IPS DF 6.9 (cell line): Measurements from ENCODE around the gene GRB7.
"Not testable (repeated sequence)": the region's sequence is repeated elsewhere in the genome, so short reads cannot be mapped to it uniquely, and the experiment has no call there.

Source experiments
- DNase-seq: peaks from one replicate; pipeline ENCODE4 v3.0.0-alpha.2; 2013; ENCODE audit warnings: low read depth, low spot score
- H3K27ac ChIP-seq: one replicate; pipeline ENCODE4 v1.5.1; 2013; ENCODE audit warnings: low read length, control low read depth
- H3K27me3 ChIP-seq: 2 replicates; pipeline ENCODE4 v1.6.1; 2013; ENCODE audit warnings: mild to moderate bottlenecking, low read length; ENCODE audit not compliant: control insufficient read depth, insufficient read depth
- H3K36me3 ChIP-seq: 2 replicates; pipeline ENCODE4 v1.6.1; 2013; ENCODE audit warnings: low read length; ENCODE audit not compliant: control insufficient read depth, insufficient read depth
- H3K4me1 ChIP-seq: 2 replicates; pipeline ENCODE4 v1.6.1; 2013; ENCODE audit warnings: low read length; ENCODE audit not compliant: control insufficient read depth, insufficient read depth
- H3K4me3 ChIP-seq: 2 replicates; pipeline ENCODE4 v1.5.1; 2013; ENCODE audit warnings: mild to moderate bottlenecking, low read length
- H3K9me3 ChIP-seq: 2 replicates; pipeline ENCODE4 v1.6.1; 2013; ENCODE audit warnings: low read length, inconsistent platforms; ENCODE audit not compliant: control insufficient read depth, insufficient read depth
- WGBS: extraction: QIAGEN DNeasy Blood & Tissue Kit; methylation state at CpG from one replicate; pipeline ENCODE4 v1.1.7; 2013; ENCODE audit warnings: mixed read lengths, missing lambda C conversion rate; ENCODE audit not compliant: insufficient read length, insufficient coverage; 5-methylcytosine and 5-hydroxymethylcytosine counted together

The GRB7 gene

DNA sequence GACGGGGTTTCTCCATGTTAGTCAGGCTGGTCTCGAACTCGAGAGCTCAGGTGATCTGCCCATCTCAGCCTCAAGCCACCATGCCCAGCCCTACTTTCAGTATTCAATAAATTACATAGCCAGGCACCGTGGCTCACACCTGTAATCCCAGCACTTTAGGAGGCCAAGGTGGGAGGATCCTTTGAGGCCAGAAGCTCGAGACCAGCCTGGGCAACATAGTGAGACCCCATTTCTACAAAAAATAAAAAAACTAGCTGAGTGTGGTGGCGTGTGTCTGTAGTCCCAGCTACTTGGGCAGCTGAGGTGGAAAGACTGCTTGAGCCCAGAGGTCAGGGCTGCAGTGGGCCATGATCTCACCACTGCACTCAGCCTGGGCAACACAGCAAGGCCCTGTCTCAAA is 15.6 kb upstream of the GRB7 start:
- H3K4me3 ChIP-seq, result no peak overlapping the region
- peaks cover 33% of the 10 kb centered on the region for H3K36me3 ChIP-seq
- H3K9me3 ChIP-seq, result no peaks in the 10 kb centered on the region
- H3K4me1 ChIP-seq, result 0 out of 2 replicates have a peak, but pooled peaks cover 1% of the 10 kb centered on the region
- no peaks in the 10 kb centered on the region for H3K27me3 ChIP-seq
- DNase-seq, result no peak
- no CpG with 5 or more reads among the region's 6 CpGs for WGBS
- H3K27ac ChIP-seq, result no peak overlapping the region

DNA sequence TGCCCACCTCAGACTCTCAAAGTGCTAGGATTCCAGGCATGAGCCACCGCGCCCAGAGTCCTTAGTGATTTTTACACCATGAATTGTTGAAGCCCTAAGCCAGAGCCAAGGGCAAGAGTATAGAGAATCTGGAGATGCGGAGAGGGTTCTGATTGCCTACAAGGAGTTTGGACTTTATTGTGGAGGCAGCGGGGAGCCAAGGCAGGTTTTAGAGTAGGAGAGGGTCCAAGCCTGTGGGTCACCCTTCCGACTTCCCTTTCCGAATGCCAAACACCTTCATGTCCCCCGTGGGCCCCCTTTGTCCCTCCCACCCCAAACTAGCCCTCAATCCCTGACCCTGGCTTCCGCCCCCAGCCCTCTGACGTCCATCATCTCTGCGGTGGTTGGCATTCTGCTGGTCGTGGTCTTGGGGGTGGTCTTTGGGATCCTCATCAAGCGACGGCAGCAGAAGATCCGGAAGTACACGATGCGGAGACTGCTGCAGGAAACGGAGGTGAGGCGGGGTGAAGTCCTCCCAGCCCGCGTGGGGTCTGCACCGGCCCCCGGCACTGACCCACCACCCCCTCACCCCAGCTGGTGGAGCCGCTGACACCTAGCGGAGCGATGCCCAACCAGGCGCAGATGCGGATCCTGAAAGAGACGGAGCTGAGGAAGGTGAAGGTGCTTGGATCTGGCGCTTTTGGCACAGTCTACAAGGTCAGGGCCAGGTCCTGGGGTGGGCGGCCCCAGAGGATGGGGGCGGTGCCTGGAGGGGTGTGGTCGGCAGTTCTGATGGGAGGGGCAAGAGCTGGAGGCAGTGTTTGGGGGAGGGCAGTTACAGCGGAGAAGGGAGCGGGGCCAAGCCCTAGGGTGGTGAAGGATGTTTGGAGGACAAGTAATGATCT is 14.5 kb upstream of the GRB7 start:
- Histone ChIP-seq H3K4me3 (no peak overlapping the region), H3K27ac (no peak overlapping the region), H3K27me3 (no peaks in the 10 kb centered on the region), H3K9me3 (no peaks in the 10 kb centered on the region; the same call in 1 of the 2 replicates), H3K36me3 (peaks cover 41% of the 10 kb centered on the region), H3K4me1 (0 out of 2 replicates have a peak, but pooled peaks cover 1% of the 10 kb centered on the region)
- no CpG with 5 or more reads among the region's 34 CpGs for WGBS
- no peak for DNase-seq

DNA sequence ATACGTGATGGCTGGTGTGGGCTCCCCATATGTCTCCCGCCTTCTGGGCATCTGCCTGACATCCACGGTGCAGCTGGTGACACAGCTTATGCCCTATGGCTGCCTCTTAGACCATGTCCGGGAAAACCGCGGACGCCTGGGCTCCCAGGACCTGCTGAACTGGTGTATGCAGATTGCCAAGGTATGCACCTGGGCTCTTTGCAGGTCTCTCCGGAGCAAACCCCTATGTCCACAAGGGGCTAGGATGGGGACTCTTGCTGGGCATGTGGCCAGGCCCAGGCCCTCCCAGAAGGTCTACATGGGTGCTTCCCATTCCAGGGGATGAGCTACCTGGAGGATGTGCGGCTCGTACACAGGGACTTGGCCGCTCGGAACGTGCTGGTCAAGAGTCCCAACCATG is 13.0 kb upstream of the GRB7 start:
- H3K36me3 ChIP-seq, result peaks cover 39% of the 10 kb centered on the region

DNA sequence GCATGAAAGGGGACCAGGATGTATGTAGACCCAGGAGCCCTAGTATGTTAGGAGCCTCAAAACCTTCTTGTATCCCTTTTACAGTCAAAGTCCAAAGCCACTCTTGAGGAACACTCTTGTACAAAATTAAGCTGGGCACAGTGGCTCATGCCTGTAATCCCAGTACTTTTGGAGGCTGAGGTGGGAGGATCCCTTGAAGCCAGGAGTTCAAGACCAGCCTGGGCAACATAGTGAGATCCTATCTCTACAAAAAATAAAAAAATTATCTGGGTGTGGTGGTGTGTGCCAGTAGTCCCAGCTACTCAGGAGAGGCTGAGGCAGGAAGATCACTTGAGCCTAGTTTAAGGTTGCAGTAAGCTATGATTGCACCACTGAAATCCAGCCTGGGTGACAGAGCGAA is 11.8 kb upstream of the GRB7 start:
- H3K4me3 ChIP-seq, result not testable (repeated sequence)

More for the DNA sequence above, 13.0 kb upstream of the GRB7 start:
- H3K27ac ChIP-seq, result no peak overlapping the region
- no peak overlapping the region for H3K4me3 ChIP-seq
- no peaks in the 10 kb centered on the region for H3K27me3 ChIP-seq
- no peak for DNase-seq
- WGBS, result no CpG with 5 or more reads among the region's 13 CpGs
- H3K4me1 ChIP-seq, result 0 out of 2 replicates have a peak, but pooled peaks cover 1% of the 10 kb centered on the region
- no peaks in the 10 kb centered on the region; the same call in 1 of the 2 replicates for H3K9me3 ChIP-seq

DNA sequence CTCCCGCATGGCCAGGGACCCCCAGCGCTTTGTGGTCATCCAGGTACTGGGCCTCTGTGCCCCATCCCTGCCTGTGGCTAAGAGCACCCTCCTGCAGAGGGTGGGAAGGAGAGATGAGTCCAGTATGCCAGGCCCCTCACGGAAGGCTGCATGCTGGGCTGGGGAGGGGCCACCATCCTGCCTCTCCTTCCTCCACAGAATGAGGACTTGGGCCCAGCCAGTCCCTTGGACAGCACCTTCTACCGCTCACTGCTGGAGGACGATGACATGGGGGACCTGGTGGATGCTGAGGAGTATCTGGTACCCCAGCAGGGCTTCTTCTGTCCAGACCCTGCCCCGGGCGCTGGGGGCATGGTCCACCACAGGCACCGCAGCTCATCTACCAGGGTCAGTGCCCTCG is 11.1 kb upstream of the GRB7 start:
- peaks cover 36% of the 10 kb centered on the region for H3K36me3 ChIP-seq
- no peaks in the 10 kb centered on the region for H3K27me3 ChIP-seq
- no CpG with 5 or more reads among the region's 9 CpGs for WGBS
- no peak overlapping the region for H3K4me3 ChIP-seq
- no peaks in the 10 kb centered on the region; the same call in 1 of the 2 replicates for H3K9me3 ChIP-seq
- H3K4me1 ChIP-seq, result 0 out of 2 replicates have a peak, but pooled peaks cover 1% of the 10 kb centered on the region
- H3K27ac ChIP-seq, result no peak overlapping the region
- DNase-seq, result no peak

More for the DNA sequence above, 11.8 kb upstream of the GRB7 start:
- not testable (repeated sequence) for H3K9me3 ChIP-seq, H3K4me1 ChIP-seq, DNase-seq, H3K27ac ChIP-seq, H3K27me3 ChIP-seq
- H3K36me3 ChIP-seq, result peaks cover 36% of the 10 kb centered on the region
- WGBS, result no CpG with 5 or more reads among the region's 1 CpG

DNA sequence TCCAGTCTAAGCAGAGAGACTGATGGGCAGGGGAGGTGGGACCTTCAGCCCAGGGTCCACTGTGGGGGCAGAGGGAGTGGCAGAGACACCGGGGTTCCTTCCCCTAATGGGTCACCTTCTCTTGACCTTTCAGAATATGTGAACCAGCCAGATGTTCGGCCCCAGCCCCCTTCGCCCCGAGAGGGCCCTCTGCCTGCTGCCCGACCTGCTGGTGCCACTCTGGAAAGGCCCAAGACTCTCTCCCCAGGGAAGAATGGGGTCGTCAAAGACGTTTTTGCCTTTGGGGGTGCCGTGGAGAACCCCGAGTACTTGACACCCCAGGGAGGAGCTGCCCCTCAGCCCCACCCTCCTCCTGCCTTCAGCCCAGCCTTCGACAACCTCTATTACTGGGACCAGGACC is 10.2 kb upstream of the GRB7 start:
- no CpG with 5 or more reads among the region's 10 CpGs for WGBS
- DNase-seq, result no peak
- Histone ChIP-seq H3K36me3 (peaks cover 36% of the 10 kb centered on the region), H3K4me1 (0 out of 2 replicates have a peak, but pooled peaks cover 1% of the 10 kb centered on the region), H3K9me3 (no peaks in the 10 kb centered on the region; the same call in 1 of the 2 replicates), H3K4me3 (no peak overlapping the region), H3K27me3 (no peaks in the 10 kb centered on the region), H3K27ac (no peak overlapping the region)

DNA sequence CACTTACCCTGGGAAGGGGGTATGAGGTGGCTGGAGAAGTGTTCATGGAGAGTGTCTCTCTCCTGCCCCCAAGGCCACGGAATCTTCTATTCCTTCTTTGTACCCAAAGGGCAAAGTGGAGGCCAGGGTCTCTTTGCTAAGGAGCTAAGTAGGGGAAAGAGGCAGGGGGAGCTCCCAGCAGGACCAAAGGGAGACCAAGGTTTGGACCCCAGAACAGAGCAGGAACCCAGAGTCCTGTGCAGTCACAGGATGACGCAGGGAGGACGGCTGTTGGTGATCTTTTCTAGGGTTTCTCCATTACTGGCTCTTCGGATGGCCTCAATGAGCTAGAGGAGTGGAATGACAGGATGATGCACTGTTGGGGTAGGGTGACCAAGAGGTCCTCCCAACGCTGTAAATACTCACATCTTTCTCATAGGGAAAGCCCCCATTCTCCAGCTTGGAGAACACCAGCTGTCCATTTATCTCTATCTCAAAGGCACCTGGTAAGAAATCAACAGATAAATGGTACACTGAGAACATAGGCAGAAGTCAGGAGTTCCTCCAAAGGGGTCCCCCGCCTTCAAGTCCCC is 8.4 kb upstream of the GRB7 start:
- H3K27me3 ChIP-seq, result no peaks in the 10 kb centered on the region
- no peak for DNase-seq
- no peak overlapping the region for H3K4me3 ChIP-seq
- no peaks in the 10 kb centered on the region; the same call in 1 of the 2 replicates for H3K9me3 ChIP-seq
- no CpG with 5 or more reads among the region's 6 CpGs for WGBS
- H3K4me1 ChIP-seq, result no peaks in the 10 kb centered on the region
- peaks cover 36% of the 10 kb centered on the region for H3K36me3 ChIP-seq
- H3K27ac ChIP-seq, result no peak overlapping the region

DNA sequence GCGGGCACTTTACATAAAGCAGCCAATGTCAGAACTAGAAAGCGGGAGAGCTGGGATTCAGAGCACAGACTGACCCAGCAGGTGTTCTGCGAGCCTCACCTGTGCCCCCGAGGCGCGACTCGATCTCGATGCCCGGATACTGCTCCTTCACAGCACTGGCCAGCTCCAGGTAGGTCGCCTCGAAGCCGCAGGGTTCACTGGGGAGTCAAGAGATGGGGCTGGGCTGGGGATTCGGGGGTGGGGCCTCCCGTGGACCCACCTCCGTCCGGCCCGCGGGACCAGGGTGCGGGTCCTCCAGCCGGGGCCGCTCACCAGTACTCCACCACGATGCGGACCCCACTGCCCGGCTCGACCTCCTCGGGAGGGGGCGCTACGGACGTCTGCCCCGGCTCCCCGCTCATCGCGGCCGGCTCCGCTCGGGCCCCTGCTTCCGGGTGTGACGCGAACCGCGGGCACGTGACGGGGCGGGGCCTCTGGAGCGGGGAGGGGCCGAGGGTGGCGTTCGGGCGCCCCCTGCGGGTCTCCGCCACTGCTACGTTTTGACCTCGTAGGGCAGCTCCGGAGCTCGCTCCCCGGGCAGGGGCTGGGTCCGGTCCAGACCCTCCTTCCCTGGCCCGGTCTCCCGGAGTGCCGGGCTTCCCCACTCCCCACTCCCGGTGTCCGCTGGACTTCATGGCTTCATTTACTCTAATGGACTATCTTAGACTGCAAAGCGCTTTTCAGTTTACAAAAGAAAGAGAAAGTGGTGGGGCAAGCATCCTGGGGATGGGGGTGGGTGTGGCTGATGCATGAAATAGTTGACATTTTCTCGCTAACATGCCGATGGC is 7.4 kb upstream of the GRB7 start, which contains the start of gene MIEN1:
MIEN1 (minus strand) TSS at position 438 of the 827 bp plus-strand sequence; CDS start at position 401, 37 bp downstream.
- H3K4me1 ChIP-seq, result no peaks in the 10 kb centered on the region
- H3K27ac ChIP-seq, result no peak within 1 kb of the TSS
- no peaks in the 10 kb centered on the region; the same call in 1 of the 2 replicates for H3K9me3 ChIP-seq
- DNase-seq, result no peak
- peaks cover 27% of the 10 kb centered on the region for H3K36me3 ChIP-seq
- peak within 1 kb of the TSS; percentile 62; the same call in 1 of the 2 replicates for H3K4me3 ChIP-seq
- no CpG with 5 or more reads among the region's 65 CpGs for WGBS
- no peaks in the 10 kb centered on the region for H3K27me3 ChIP-seq

DNA sequence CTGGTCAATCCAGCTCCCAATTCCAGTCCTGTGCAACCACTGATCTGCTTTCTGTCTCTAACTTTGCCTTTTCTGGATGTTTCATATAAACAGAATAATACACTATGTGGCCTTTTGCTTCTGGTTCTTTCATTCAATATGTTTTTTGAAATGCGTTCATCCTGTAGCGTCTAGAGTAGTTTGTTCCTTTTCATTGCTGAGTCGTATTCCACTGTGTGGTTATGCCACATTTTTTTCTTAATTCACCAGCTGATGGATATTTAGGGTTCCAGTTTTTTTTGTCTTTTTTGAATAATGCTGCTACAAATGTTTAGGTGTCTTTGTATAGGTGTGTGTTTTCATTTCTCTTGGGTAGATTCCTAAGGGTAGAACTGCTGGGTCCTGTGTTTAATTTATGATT is 5.2 kb upstream of the GRB7 start:
- Histone ChIP-seq H3K27me3 (no peaks in the 10 kb centered on the region), H3K4me3 (no peak overlapping the region), H3K4me1 (peaks cover 2% of the 10 kb centered on the region; the same call in 1 of the 2 replicates), H3K27ac (no peak overlapping the region), H3K9me3 (no peaks in the 10 kb centered on the region), H3K36me3 (peaks cover 7% of the 10 kb centered on the region; the same call in 1 of the 2 replicates)
- no CpG with 5 or more reads among the region's 3 CpGs for WGBS
- no peak for DNase-seq

DNA sequence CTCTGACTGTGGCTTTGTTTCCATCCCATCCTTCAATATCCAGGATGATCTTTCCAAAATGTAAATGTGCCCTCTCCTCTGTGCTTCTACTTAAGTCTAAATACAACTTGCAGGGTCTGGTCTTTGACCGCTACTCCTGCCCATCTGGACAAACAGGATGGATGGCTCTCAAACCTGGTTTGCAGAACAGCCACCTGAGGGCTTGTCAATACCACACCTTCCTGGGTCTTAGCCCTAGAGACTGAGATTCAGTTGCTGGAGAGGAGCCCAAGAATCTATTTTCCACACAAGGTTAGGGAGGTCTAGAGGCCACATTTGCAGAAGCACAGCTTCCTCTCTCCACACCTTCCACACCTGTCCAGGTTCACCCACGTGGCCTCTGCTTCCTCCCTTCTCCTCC is 1.9 kb upstream of the GRB7 start:
- WGBS, result no CpG with 5 or more reads among the region's 2 CpGs
- Histone ChIP-seq H3K27me3 (no peaks in the 10 kb centered on the region), H3K4me3 (no peak overlapping the region), H3K27ac (no peak overlapping the region), H3K9me3 (no peaks in the 10 kb centered on the region), H3K36me3 (no peaks in the 10 kb centered on the region), H3K4me1 (peaks cover 6% of the 10 kb centered on the region; the same call in 1 of the 2 replicates)
- no peak for DNase-seq
